ENCODE results near the gene WDR5.

DNA sequence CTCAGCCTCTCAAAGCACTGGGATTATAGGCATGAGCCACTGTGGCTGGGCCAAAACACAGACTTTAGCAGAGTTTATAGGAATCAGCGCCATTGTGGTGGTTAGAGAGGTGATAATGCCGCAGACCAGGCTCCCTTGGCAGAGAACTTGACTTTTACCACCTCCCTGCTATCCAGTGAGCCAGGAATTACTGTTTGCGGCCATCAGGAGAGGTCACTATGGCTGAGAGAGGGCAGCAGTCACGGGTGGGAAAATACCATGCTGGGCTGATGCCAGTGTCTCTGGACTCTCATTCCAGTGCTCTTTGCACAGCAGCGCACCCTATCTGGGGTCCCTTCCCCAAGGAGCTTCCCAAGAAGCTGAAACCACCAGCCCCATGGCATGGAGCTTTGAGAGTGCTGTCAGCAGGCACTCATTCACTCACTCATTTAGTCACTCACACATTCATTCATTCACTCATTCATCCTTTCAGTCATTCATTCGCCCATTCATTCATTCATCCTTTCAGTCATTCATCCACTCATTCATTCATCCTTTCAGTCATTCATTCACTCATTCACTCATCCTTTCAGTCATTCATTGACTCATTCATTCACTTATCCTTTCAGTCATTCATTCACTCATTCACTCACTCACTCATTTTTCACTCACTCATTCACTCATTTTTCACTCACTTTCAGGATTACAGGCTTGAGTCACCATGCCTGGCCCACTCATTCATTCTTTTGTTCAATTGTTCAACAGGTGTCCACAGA lies 55.8 kb downstream of the WDR5 start:
- TF ChIP-seq, protein P1, sequence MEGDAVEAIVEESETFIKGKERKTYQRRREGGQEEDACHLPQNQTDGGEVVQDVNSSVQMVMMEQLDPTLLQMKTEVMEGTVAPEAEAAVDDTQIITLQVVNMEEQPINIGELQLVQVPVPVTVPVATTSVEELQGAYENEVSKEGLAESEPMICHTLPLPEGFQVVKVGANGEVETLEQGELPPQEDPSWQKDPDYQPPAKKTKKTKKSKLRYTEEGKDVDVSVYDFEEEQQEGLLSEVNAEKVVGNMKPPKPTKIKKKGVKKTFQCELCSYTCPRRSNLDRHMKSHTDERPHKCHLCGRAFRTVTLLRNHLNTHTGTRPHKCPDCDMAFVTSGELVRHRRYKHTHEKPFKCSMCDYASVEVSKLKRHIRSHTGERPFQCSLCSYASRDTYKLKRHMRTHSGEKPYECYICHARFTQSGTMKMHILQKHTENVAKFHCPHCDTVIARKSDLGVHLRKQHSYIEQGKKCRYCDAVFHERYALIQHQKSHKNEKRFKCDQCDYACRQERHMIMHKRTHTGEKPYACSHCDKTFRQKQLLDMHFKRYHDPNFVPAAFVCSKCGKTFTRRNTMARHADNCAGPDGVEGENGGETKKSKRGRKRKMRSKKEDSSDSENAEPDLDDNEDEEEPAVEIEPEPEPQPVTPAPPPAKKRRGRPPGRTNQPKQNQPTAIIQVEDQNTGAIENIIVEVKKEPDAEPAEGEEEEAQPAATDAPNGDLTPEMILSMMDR (IDR thresholded peaks at IDR 0.05; ENCODE audit: poor library complexity), result no peak
- TF ChIP-seq EZH2 (IDR thresholded peaks at IDR 0.05; ENCODE audit: borderline replicate concordance), result no peak
- TF ChIP-seq EZH2phosphoT487 (IDR thresholded peaks at IDR 0.05; ENCODE audit: low read depth, severe bottlenecking, unreplicated experiment), result no peak

Measured in hepatocyte (in vitro differentiated cells).